NB4 (cell line): Measurements from ENCODE around the gene GALM.

Source experiments
- DNase-seq: peaks from one replicate; pipeline ENCODE4 v3.0.0; 2010; ENCODE audit warnings: low read depth
- H3K4me3 ChIP-seq: one replicate; pipeline ENCODE4 v1.5.1; 2011; ENCODE audit warnings: mild to moderate bottlenecking, low read depth, low read length, moderate library complexity
- CTCF ChIP-seq: IDR thresholded peaks from one replicate; pipeline ENCODE4 v1.5.1; 2012; ENCODE audit warnings: low read depth, low read length
- MAX ChIP-seq: IDR thresholded peaks from 2 replicates; pipeline ENCODE4 v1.6.1; 2011; ENCODE audit warnings: low read depth, low read length
- MYC ChIP-seq: IDR thresholded peaks from 2 replicates; pipeline ENCODE4 v1.6.1; 2011; ENCODE audit warnings: low read depth, low read length
- POLR2A ChIP-seq: IDR thresholded peaks from 2 replicates; pipeline ENCODE4 v1.6.1; 2011; ENCODE audit warnings: mild to moderate bottlenecking; ENCODE audit not compliant: insufficient read length; ENCODE audit errors: extremely low read depth

Gene GALM

DNA sequence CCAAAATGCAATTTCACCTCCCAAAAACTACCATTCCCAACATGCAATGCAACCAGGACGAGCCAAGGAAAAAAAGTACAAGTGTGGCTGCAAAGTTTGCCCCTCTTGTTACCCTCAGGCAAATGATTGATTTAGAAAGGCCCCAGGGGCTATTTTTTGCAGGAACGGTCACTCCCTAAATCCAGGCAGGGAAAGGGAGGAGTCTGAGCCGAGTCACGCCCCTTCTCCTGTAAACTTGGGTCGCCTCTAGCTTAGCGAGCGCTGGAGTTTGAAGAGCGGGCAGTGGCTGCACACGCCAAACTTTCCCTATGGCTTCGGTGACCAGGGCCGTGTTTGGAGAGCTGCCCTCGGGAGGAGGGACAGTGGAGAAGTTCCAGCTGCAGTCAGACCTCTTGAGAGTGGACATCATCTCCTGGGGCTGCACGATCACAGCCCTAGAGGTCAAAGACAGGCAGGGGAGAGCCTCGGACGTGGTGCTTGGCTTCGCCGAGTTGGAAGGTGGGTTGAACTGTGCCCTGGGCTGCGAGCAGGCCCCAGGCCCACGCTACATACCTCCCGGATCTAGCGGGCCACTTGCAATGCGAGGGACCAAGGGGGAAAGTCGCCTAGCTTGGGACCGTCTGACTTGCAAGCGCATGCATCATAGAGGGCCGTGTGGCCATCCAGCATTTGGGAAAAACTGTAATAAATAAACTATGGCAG is at the start of gene GALM:
Gene GALM, plus strand, starts transcription at position 261 of the 702 bp plus-strand sequence. Its CDS starts 48 bp downstream, at position 309.
- peak; percentile 97 for DNase-seq
- peak within 1 kb of the TSS; percentile 84 for H3K4me3 ChIP-seq
- TF ChIP-seq POLR2A (peak; percentile 60), MYC (peak; percentile 28; the same call in 1 of the 2 replicates), MAX (no peak; the same call in 1 of the 2 replicates)

DNA sequence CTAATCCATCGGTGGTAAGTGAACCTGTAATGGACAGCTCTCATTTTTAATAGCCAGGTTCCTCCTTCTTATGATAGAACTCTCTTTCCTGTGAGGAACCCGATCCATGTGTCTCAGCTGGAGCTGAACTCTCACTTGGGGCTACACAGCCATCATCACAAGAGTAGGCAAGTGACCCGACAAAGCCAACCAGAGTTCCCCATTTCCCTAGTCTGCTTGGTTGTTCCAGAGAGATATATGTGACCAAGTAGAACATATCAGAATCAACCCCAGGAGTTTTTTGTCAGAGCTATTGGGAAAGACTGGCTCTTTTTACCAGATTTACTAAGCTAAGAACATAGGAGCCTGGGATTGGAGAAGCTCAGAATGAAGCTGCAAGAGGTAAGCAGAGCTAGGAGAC is 48.6 kb upstream of the GALM start:
- DNase-seq = no peak
- no peak overlapping the region for H3K4me3 ChIP-seq
- TF ChIP-seq MAX (no peak), POLR2A (no peak)

- peak; percentile 76 for DNase-seq
- no peak for TF ChIP-seq POLR2A
- TF ChIP-seq MAX = no peak
- TF ChIP-seq CTCF = no peak
- TF ChIP-seq MYC = no peak
- H3K4me3 ChIP-seq = no peak overlapping the region
These were observed 46.3 kb upstream of the GALM start for GRCh38 chr2:38619458-38620164.

GRCh38 chr2:38620282-38620977 is 45.5 kb upstream of the GALM start:
- no peak for DNase-seq
- no peak for TF ChIP-seq CTCF
- TF ChIP-seq MYC = no peak
- no peak for TF ChIP-seq POLR2A
- TF ChIP-seq MAX = no peak
- no peak overlapping the region for H3K4me3 ChIP-seq

DNA sequence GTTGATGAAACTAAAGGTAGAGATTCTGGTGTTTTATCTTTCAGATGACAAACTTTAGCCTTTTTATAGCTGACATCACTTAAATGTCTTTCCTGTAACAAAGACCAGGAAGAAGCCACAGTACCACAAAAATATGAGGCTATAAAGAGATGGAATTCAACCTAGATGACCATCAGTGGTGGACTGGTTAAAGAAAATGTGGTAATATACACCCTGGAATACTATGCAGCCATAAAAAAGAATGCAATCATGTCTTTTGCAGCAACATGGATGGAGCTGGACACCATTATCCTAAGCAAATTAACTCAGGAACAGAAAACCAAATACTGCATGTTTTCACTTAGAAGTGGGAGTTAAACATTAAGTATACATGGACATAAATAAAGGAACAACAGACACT is 44.9 kb upstream of the GALM start:
- H3K4me3 ChIP-seq = no peak overlapping the region
- no peak for DNase-seq
- TF ChIP-seq POLR2A (no peak), MAX (no peak), MYC (no peak), CTCF (no peak)

DNA sequence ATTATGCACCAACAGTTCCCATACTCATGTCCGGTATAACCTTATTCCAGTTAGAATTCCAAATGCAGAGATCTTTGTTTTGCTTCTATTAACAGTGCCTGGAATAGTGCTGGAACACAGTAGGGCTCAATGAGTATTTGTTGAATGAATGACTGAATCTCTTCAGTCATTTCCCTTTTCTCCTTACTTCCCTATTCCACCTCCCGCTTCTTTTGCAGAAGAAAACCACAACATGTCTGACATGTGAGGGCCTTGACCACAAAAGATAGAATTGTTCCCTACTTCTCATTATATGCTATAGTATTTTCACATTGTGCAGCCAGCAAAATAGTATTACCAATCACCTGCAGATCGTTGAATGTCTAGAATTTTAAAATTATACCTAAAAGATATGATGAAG is 43.7 kb upstream of the GALM start:
- DNase-seq = peak; percentile 89
- H3K4me3 ChIP-seq = no peak overlapping the region
- TF ChIP-seq CTCF = no peak
- TF ChIP-seq MYC = no peak
- 0 out of 2 replicates have a peak, but pooled peaks have one; percentile 12 for TF ChIP-seq MAX
- no peak for TF ChIP-seq POLR2A
